Mucosa of stomach (tissue), 1 donor: ENCODE data around the gene GRM4.
"Not testable (repeated sequence)": the region's sequence is repeated elsewhere in the genome, so short reads cannot be mapped to it uniquely, and the experiment has no call there.

Experiments
- H3K27me3 ChIP-seq: one replicate; pipeline ENCODE4 v1.7.0; 2013; ENCODE audit warnings: mild to moderate bottlenecking, low read length; ENCODE audit not compliant: control insufficient read depth, insufficient read depth
- H3K36me3 ChIP-seq: one replicate; pipeline ENCODE4 v1.7.0; 2013; ENCODE audit warnings: low read length; ENCODE audit not compliant: control insufficient read depth, insufficient read depth
- H3K4me1 ChIP-seq: one replicate; pipeline ENCODE4 v1.7.0; 2013; ENCODE audit warnings: mild to moderate bottlenecking, low read length; ENCODE audit not compliant: control insufficient read depth, insufficient read depth
- H3K4me3 ChIP-seq: one replicate; pipeline ENCODE4 v1.7.0; 2013; ENCODE audit warnings: low read length
- H3K9ac ChIP-seq: one replicate; pipeline ENCODE4 v1.7.0; 2013; ENCODE audit warnings: mild to moderate bottlenecking, low read length, moderate library complexity
- H3K9me3 ChIP-seq: one replicate; pipeline ENCODE4 v1.7.0; 2013; ENCODE audit warnings: mild to moderate bottlenecking, low read length, moderate library complexity; ENCODE audit not compliant: control insufficient read depth
- donor health status: Pancreatic carcinoma.

The GRM4 gene

GRCh38 chr6:34025112-34025807, 120.6 kb downstream of the GRM4 start:
- no peak overlapping the region for H3K9ac ChIP-seq
- H3K4me1 ChIP-seq: peaks cover 25% of the 10 kb centered on the region
- H3K36me3 ChIP-seq: no peaks in the 10 kb centered on the region
- peaks cover 18% of the 10 kb centered on the region for H3K27me3 ChIP-seq
- no peak overlapping the region for H3K4me3 ChIP-seq
- H3K9me3 ChIP-seq: no peaks in the 10 kb centered on the region

GRCh38 chr6:34022873-34023255, 123.0 kb downstream of the GRM4 start:
- no peak overlapping the region for H3K9ac ChIP-seq
- H3K9me3 ChIP-seq: no peaks in the 10 kb centered on the region
- peaks cover 18% of the 10 kb centered on the region for H3K27me3 ChIP-seq
- H3K4me1 ChIP-seq: peaks cover 25% of the 10 kb centered on the region
- H3K4me3 ChIP-seq: no peak overlapping the region
- H3K36me3 ChIP-seq: no peaks in the 10 kb centered on the region

GRCh38 chr6:34022250-34022872, 123.5 kb downstream of the GRM4 start:
- Histone ChIP-seq H3K36me3 (no peaks in the 10 kb centered on the region), H3K4me3 (no peak overlapping the region), H3K9ac (peak overlapping the region; percentile 50), H3K4me1 (peaks cover 25% of the 10 kb centered on the region), H3K9me3 (no peaks in the 10 kb centered on the region), H3K27me3 (peaks cover 18% of the 10 kb centered on the region)

- no peaks in the 10 kb centered on the region for H3K9me3 ChIP-seq
- peaks cover 18% of the 10 kb centered on the region for H3K27me3 ChIP-seq
- peaks cover 25% of the 10 kb centered on the region for H3K4me1 ChIP-seq
- no peaks in the 10 kb centered on the region for H3K36me3 ChIP-seq
- no peak overlapping the region for H3K9ac ChIP-seq
- H3K4me3 ChIP-seq: no peak overlapping the region
These were observed 124.2 kb downstream of the GRM4 start for GRCh38 chr6:34021554-34022190.

- no peak overlapping the region for H3K9ac ChIP-seq
These were observed 124.9 kb downstream of the GRM4 start for GRCh38 chr6:34020807-34021553.

GRCh38 chr6:34020278-34020677, 125.6 kb downstream of the GRM4 start:
- peaks cover 18% of the 10 kb centered on the region for H3K27me3 ChIP-seq
- peaks cover 14% of the 10 kb centered on the region for H3K4me1 ChIP-seq
- H3K9ac ChIP-seq: no peak overlapping the region
- no peaks in the 10 kb centered on the region for H3K36me3 ChIP-seq
- no peaks in the 10 kb centered on the region for H3K9me3 ChIP-seq
- H3K4me3 ChIP-seq: no peak overlapping the region

More at GRCh38 chr6:34020807-34021553, 124.9 kb downstream of the GRM4 start:
- H3K27me3 ChIP-seq: peaks cover 18% of the 10 kb centered on the region
- peaks cover 18% of the 10 kb centered on the region for H3K4me1 ChIP-seq
- H3K36me3 ChIP-seq: no peaks in the 10 kb centered on the region
- no peak overlapping the region for H3K4me3 ChIP-seq
- no peaks in the 10 kb centered on the region for H3K9me3 ChIP-seq

GRCh38 chr6:34018961-34019606, 126.8 kb downstream of the GRM4 start:
- Histone ChIP-seq H3K4me3 (no peak overlapping the region), H3K4me1 (peaks cover 14% of the 10 kb centered on the region), H3K36me3 (no peaks in the 10 kb centered on the region), H3K9me3 (no peaks in the 10 kb centered on the region), H3K27me3 (peaks cover 14% of the 10 kb centered on the region), H3K9ac (no peak overlapping the region)

- H3K9me3 ChIP-seq: no peaks in the 10 kb centered on the region
- H3K9ac ChIP-seq: no peak overlapping the region
- no peaks in the 10 kb centered on the region for H3K36me3 ChIP-seq
- H3K27me3 ChIP-seq: peaks cover 14% of the 10 kb centered on the region
- no peak overlapping the region for H3K4me3 ChIP-seq
- H3K4me1 ChIP-seq: peaks cover 14% of the 10 kb centered on the region
These were observed 127.9 kb downstream of the GRM4 start for GRCh38 chr6:34018026-34018425.

GRCh38 chr6:34017106-34017805, 128.6 kb downstream of the GRM4 start:
- H3K27me3 ChIP-seq: peaks cover 6% of the 10 kb centered on the region
- no peaks in the 10 kb centered on the region for H3K9me3 ChIP-seq
- no peak overlapping the region for H3K9ac ChIP-seq
- H3K36me3 ChIP-seq: no peaks in the 10 kb centered on the region
- no peak overlapping the region for H3K4me3 ChIP-seq
- H3K4me1 ChIP-seq: peaks cover 8% of the 10 kb centered on the region

GRCh38 chr6:34016573-34016972, 129.3 kb downstream of the GRM4 start:
- not testable (repeated sequence) for H3K36me3 ChIP-seq, H3K27me3 ChIP-seq, H3K9ac ChIP-seq, H3K4me1 ChIP-seq, H3K9me3 ChIP-seq, H3K4me3 ChIP-seq

- Histone ChIP-seq H3K9ac (no peak overlapping the region), H3K36me3 (no peaks in the 10 kb centered on the region), H3K4me1 (no peaks in the 10 kb centered on the region), H3K9me3 (no peaks in the 10 kb centered on the region), H3K4me3 (no peak overlapping the region), H3K27me3 (no peaks in the 10 kb centered on the region)
These were observed 130.3 kb downstream of the GRM4 start for GRCh38 chr6:34015586-34015985.
